Esophagus squamous epithelium (tissue), 4 donors: Measurements from ENCODE around the gene SPINT1.

Experiments used
- POLR2A ChIP-seq, 4 donors: fragments of 450-650 bp; IDR thresholded peaks; one replicate each; pipeline ENCODE4 v1.6.1; 2017; ENCODE audit warnings: antibody characterized with exemption in 4 of 4, mild to moderate bottlenecking in 4 of 4, moderate library complexity in 3 of 4
- TF ChIP-seq, protein P1 (sequence below), 6 experiments: fragments of 450-650 bp in 4 of 6; fragments of 200-600 bp in 2 of 6; sonication (generic) in 2 of 6; IDR thresholded peaks; one replicate each; pipeline ENCODE4 v1.5.1; 2016 to 2019; ENCODE audit warnings: antibody characterized with exemption in 6 of 6, mild to moderate bottlenecking in 4 of 6, moderate library complexity in 4 of 6

DNA sequence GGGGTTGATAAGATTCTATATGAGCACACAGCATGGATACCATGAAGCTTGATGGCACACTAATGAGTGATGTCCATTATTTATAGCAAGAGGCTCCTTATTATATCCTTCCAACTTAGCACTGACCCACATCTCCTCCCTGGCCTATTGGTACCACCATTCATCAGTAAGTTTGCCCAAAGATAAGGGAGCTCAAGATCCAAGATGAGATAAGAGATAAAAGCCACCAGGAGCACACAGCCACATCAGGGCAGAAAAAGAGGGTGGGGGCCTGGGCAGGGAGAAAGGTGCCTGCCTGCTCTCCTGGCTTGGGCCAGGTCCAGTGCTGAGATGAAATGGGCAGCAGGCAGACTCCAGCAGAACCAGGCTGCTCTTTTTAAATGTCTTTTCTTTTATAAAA, 10.9 kb upstream of the SPINT1 start:
- TF ChIP-seq, protein P1, sequence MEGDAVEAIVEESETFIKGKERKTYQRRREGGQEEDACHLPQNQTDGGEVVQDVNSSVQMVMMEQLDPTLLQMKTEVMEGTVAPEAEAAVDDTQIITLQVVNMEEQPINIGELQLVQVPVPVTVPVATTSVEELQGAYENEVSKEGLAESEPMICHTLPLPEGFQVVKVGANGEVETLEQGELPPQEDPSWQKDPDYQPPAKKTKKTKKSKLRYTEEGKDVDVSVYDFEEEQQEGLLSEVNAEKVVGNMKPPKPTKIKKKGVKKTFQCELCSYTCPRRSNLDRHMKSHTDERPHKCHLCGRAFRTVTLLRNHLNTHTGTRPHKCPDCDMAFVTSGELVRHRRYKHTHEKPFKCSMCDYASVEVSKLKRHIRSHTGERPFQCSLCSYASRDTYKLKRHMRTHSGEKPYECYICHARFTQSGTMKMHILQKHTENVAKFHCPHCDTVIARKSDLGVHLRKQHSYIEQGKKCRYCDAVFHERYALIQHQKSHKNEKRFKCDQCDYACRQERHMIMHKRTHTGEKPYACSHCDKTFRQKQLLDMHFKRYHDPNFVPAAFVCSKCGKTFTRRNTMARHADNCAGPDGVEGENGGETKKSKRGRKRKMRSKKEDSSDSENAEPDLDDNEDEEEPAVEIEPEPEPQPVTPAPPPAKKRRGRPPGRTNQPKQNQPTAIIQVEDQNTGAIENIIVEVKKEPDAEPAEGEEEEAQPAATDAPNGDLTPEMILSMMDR (IDR thresholded peaks at IDR 0.05): no peak
- TF ChIP-seq POLR2A (IDR thresholded peaks at IDR 0.05): no peak
